ENCODE measurements around the gene RAP1GDS1. TPM values are rescaled to one million over a fixed set of nuclear protein-coding genes. Genes with fewer than 3 reads are reported as not detected.

The RAP1GDS1 gene
- polyA plus RNA-seq, 1 of the 3 experiments (the other 2 are of a cell fraction): 25.6 TPM

DNA sequence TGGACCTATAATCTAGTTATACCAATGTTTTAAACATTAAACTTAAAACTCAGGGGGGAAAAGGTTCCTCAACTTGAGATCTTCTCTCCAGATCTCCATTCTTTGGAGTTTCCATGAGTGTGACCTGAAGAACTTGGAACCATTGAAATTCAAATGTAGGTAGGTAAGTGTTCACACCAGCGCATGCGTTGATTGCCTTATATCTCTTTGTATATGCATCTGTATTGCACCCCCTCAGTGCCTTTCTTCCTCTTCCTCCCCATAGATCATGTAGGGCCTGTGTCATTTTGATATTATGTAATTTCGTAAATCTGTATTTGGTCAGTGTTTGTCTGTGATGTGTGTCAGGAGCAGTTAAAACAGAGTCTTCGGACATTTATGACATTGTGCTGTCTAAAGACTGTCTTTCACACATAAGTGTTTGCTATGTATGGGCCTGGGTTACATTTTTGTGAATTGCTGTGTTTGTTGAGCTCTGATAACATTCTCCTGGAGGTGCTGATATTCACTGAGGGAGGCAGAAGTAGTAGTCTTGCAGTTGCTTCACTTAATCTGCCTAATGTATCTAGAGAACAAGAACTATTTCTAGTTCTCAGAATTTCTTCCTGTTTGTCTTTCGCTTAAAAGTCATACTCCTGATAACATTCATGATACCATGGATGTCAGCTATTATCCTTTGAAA, 126.3 kb downstream of the RAP1GDS1 start:
- Histone ChIP-seq H3K36me3 (replicated peaks in 1 of 2; ENCODE audit: control insufficient read depth in 1 of 2, insufficient read depth in 2 of 2, low read length in 1 of 2) (peaks cover 6 to 21% of the 10 kb centered on the region in 2 experiments), H2AFZ (ENCODE audit: low read depth) (no peak overlapping the region), H3K9me2 (no peaks in the 10 kb centered on the region), H3K4me1 (ENCODE audit: control insufficient read depth in 1 of 2, insufficient read depth in 2 of 2, low read depth in 1 of 2, low read length in 1 of 2) (no peaks in the 10 kb centered on the region), H3K9me3 (no peaks in the 10 kb centered on the region), H4K20me1 (ENCODE audit: insufficient read depth) (no peaks in the 10 kb centered on the region), H3K4me3 (ENCODE audit: low read depth in 2 of 2, low read length in 1 of 2) (no peak overlapping the region), H3K4me2 (no peak overlapping the region), H3K79me2 (ENCODE audit: insufficient read depth) (no peaks in the 10 kb centered on the region), H3K27me3 (ENCODE audit: insufficient read depth) (no peaks in the 10 kb centered on the region), H3F3A (replicated peaks; ENCODE audit: insufficient read depth) (peaks cover 4% of the 10 kb centered on the region), H3K9ac (no peak overlapping the region), H3K27ac (ENCODE audit: low read depth in 2 of 2, low read length in 1 of 2) (no peak overlapping the region)
- TF ChIP-seq, protein P1, sequence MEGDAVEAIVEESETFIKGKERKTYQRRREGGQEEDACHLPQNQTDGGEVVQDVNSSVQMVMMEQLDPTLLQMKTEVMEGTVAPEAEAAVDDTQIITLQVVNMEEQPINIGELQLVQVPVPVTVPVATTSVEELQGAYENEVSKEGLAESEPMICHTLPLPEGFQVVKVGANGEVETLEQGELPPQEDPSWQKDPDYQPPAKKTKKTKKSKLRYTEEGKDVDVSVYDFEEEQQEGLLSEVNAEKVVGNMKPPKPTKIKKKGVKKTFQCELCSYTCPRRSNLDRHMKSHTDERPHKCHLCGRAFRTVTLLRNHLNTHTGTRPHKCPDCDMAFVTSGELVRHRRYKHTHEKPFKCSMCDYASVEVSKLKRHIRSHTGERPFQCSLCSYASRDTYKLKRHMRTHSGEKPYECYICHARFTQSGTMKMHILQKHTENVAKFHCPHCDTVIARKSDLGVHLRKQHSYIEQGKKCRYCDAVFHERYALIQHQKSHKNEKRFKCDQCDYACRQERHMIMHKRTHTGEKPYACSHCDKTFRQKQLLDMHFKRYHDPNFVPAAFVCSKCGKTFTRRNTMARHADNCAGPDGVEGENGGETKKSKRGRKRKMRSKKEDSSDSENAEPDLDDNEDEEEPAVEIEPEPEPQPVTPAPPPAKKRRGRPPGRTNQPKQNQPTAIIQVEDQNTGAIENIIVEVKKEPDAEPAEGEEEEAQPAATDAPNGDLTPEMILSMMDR (IDR thresholded peaks at IDR 0.05): no peak
- TF ChIP-seq, protein P2, sequence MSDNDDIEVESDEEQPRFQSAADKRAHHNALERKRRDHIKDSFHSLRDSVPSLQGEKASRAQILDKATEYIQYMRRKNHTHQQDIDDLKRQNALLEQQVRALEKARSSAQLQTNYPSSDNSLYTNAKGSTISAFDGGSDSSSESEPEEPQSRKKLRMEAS (IDR thresholded peaks at IDR 0.05; ENCODE audit: low read depth): no peak
- TF ChIP-seq, protein P3, sequence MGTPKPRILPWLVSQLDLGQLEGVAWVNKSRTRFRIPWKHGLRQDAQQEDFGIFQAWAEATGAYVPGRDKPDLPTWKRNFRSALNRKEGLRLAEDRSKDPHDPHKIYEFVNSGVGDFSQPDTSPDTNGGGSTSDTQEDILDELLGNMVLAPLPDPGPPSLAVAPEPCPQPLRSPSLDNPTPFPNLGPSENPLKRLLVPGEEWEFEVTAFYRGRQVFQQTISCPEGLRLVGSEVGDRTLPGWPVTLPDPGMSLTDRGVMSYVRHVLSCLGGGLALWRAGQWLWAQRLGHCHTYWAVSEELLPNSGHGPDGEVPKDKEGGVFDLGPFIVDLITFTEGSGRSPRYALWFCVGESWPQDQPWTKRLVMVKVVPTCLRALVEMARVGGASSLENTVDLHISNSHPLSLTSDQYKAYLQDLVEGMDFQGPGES (IDR thresholded peaks at IDR 0.05; ENCODE audit: low read depth, low read length): no peak
- TF ChIP-seq, protein P4, sequence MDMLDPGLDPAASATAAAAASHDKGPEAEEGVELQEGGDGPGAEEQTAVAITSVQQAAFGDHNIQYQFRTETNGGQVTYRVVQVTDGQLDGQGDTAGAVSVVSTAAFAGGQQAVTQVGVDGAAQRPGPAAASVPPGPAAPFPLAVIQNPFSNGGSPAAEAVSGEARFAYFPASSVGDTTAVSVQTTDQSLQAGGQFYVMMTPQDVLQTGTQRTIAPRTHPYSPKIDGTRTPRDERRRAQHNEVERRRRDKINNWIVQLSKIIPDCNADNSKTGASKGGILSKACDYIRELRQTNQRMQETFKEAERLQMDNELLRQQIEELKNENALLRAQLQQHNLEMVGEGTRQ (IDR thresholded peaks at IDR 0.05; ENCODE audit: borderline replicate concordance, low read depth, low read length): no peak
- TF ChIP-seq POLR2AphosphoS5 (IDR thresholded peaks at IDR 0.05; ENCODE audit: low read depth, low read length): no peak
- no peak for TF ChIP-seq SMC3 (IDR thresholded peaks at IDR 0.05; ENCODE audit: low read depth, low read length)
- no peak for TF ChIP-seq NRF1 (IDR thresholded peaks at IDR 0.05; ENCODE audit: low read depth, low read length)
- no peak for TF ChIP-seq FOSL2 (IDR thresholded peaks at IDR 0.05; ENCODE audit: borderline replicate concordance, low read depth)
- TF ChIP-seq RCOR1 (IDR thresholded peaks at IDR 0.05; ENCODE audit: low read length): no peak
- TF ChIP-seq YY1 (IDR thresholded peaks at IDR 0.05; ENCODE audit: low read depth): no peak
- no peak for TF ChIP-seq FOXM1 (IDR thresholded peaks at IDR 0.05; ENCODE audit: low read depth)
- TF ChIP-seq CHD2 (IDR thresholded peaks at IDR 0.05; ENCODE audit: low read length, partially characterized antibody): no peak
- TF ChIP-seq MXI1 (IDR thresholded peaks at IDR 0.05; ENCODE audit: low read depth, low read length): no peak
- TF ChIP-seq GABPA (IDR thresholded peaks at IDR 0.05; ENCODE audit: low read depth): no peak
- no peak for TF ChIP-seq MEF2A (IDR thresholded peaks at IDR 0.05; ENCODE audit: borderline replicate concordance, low read depth)
- TF ChIP-seq ELF1 (IDR thresholded peaks at IDR 0.05): no peak
- TF ChIP-seq RAD21 (IDR thresholded peaks at IDR 0.05; ENCODE audit: low read length): no peak
- TF ChIP-seq, protein P5, sequence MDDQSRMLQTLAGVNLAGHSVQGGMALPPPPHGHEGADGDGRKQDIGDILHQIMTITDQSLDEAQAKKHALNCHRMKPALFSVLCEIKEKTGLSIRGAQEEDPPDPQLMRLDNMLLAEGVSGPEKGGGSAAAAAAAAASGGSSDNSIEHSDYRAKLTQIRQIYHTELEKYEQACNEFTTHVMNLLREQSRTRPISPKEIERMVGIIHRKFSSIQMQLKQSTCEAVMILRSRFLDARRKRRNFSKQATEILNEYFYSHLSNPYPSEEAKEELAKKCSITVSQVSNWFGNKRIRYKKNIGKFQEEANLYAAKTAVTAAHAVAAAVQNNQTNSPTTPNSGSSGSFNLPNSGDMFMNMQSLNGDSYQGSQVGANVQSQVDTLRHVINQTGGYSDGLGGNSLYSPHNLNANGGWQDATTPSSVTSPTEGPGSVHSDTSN (IDR thresholded peaks at IDR 0.05): no peak
- ChIA-PET CTCF (interaction anchor here (0.6 to 0.8 kb wide), 2 partner anchors 19 to 195 kb away, joined by 3 read pairs; no protein-coding TSS in a partner anchor), POLR2A (interaction anchor here (1.6 kb wide), 1 partner anchor 126 kb away, joined by 3 read pairs; the partner anchor contains the start of gene RAP1GDS1)
- no peak for DNase-seq
- 93% methylated on average over 5 of the region's 5 CpGs for WGBS (ENCODE audit: low lambda C conversion rate)
